ENCODE measurements around the gene PCSK4.

DNA sequence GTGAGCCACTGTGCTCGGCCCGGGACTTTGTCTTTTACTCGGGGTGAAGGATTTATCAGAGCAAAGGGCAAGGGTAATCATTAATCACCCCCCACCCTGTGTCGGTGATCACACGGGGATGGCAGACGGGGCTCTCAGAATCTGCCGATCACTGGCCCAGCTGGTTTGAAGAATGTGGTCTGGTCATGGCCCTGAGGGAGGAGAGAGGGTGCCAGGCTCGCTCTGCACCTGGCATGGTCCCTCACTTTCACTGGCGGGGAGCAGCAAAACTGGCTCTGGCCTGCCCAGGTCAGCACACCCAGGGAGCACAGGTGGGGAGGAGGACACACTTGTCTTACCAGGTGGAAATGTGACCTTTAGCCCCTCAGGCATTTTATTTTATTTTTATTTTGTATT lies 11.0 kb upstream of the PCSK4 start:
- TF ChIP-seq ZBTB33 (IDR thresholded peaks at IDR 0.05; ENCODE audit: extremely low read depth, insufficient replicate concordance, low read length), result no peak
- no peak for TF ChIP-seq SRF (IDR thresholded peaks at IDR 0.05; ENCODE audit: low read depth)
- TF ChIP-seq, protein P1, sequence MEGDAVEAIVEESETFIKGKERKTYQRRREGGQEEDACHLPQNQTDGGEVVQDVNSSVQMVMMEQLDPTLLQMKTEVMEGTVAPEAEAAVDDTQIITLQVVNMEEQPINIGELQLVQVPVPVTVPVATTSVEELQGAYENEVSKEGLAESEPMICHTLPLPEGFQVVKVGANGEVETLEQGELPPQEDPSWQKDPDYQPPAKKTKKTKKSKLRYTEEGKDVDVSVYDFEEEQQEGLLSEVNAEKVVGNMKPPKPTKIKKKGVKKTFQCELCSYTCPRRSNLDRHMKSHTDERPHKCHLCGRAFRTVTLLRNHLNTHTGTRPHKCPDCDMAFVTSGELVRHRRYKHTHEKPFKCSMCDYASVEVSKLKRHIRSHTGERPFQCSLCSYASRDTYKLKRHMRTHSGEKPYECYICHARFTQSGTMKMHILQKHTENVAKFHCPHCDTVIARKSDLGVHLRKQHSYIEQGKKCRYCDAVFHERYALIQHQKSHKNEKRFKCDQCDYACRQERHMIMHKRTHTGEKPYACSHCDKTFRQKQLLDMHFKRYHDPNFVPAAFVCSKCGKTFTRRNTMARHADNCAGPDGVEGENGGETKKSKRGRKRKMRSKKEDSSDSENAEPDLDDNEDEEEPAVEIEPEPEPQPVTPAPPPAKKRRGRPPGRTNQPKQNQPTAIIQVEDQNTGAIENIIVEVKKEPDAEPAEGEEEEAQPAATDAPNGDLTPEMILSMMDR (IDR thresholded peaks at IDR 0.05 in 2 of 3, conservative IDR thresholded peaks at IDR 0.05 in 1 of 3; ENCODE audit: borderline replicate concordance in 1 of 3, insufficient read depth in 1 of 3, low read depth in 2 of 3, low read length in 2 of 3), result no peak
- no peak for TF ChIP-seq EZH2phosphoT487 (IDR thresholded peaks at IDR 0.05; ENCODE audit: borderline replicate concordance)
- no peak for TF ChIP-seq POLR2A (IDR thresholded peaks at IDR 0.05; ENCODE audit: borderline replicate concordance, extremely low read depth, insufficient read depth, insufficient read length)
- TF ChIP-seq CEBPB (IDR thresholded peaks at IDR 0.05; ENCODE audit: low read depth), result no peak
- no peak for TF ChIP-seq POLR2AphosphoS5 (IDR thresholded peaks at IDR 0.05; ENCODE audit: low read depth, low read length)
- no peak for TF ChIP-seq EZH2 (IDR thresholded peaks at IDR 0.05)
- TF ChIP-seq REST (IDR thresholded peaks at IDR 0.05; ENCODE audit: low read depth), result no peak
- no peak for TF ChIP-seq SP1 (IDR thresholded peaks at IDR 0.05; ENCODE audit: low read depth)
- TF ChIP-seq RAD21 (IDR thresholded peaks at IDR 0.05; ENCODE audit: low read depth), result no peak
